Measurements from ENCODE around the gene MARK2.

DNA sequence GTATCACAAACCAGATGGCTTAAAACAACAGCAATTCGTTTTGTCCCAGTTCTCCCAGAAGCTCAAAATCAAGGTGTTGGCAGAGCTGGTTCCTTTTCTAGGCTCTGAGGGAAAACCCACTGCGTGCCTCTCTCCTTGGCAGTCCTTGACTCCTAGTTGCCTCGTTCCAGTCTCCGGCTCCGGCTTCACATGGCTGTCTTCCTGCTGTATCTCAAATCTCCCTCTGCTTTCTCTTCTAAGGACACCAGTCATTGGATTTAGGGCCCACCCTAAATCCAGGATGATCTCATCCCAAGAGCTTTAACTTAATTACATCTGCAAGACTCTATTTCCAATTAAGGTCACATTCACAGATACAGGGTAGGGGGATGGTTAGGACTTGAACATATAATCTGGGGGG is 90.7 kb downstream of the MARK2 start:
- TF ChIP-seq, protein P1, sequence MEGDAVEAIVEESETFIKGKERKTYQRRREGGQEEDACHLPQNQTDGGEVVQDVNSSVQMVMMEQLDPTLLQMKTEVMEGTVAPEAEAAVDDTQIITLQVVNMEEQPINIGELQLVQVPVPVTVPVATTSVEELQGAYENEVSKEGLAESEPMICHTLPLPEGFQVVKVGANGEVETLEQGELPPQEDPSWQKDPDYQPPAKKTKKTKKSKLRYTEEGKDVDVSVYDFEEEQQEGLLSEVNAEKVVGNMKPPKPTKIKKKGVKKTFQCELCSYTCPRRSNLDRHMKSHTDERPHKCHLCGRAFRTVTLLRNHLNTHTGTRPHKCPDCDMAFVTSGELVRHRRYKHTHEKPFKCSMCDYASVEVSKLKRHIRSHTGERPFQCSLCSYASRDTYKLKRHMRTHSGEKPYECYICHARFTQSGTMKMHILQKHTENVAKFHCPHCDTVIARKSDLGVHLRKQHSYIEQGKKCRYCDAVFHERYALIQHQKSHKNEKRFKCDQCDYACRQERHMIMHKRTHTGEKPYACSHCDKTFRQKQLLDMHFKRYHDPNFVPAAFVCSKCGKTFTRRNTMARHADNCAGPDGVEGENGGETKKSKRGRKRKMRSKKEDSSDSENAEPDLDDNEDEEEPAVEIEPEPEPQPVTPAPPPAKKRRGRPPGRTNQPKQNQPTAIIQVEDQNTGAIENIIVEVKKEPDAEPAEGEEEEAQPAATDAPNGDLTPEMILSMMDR (IDR thresholded peaks at IDR 0.05), result no peak
- no peak for TF ChIP-seq POLR2A (IDR thresholded peaks at IDR 0.05)
